WERI-Rb-1 (cell line): ENCODE results near the gene HSPH1.

Experiments used
- DNase-seq: peaks from one replicate; pipeline ENCODE4 v3.0.0-alpha.2; 2020
- H3K27ac ChIP-seq: fragments of 250-450 bp; sonication (Bioruptor Pico); 2 replicates; pipeline ENCODE4 v1.5.1; 2020; ENCODE audit warnings: mild to moderate bottlenecking, moderate library complexity
- H3K27me3 ChIP-seq: fragments of 250-450 bp; sonication (Bioruptor Pico); 2 replicates; pipeline ENCODE4 v1.5.1; 2021; ENCODE audit warnings: mild to moderate bottlenecking, low read depth, moderate library complexity; ENCODE audit not compliant: insufficient read depth, severe bottlenecking
- H3K36me3 ChIP-seq: fragments of 250-450 bp; sonication (Bioruptor Pico); 2 replicates; pipeline ENCODE4 v1.5.1; 2020; ENCODE audit warnings: mild to moderate bottlenecking, moderate library complexity
- H3K4me3 ChIP-seq: 2 replicates; pipeline ENCODE4 v1.5.1; 2011; ENCODE audit warnings: low read depth, mild to moderate bottlenecking, control low read depth, low read length
- H3K9me3 ChIP-seq: fragments of 250-450 bp; sonication (Bioruptor Pico); 2 replicates; pipeline ENCODE4 v1.5.1; 2021; ENCODE audit warnings: mild to moderate bottlenecking, moderate library complexity; ENCODE audit not compliant: severe bottlenecking
- CTCF ChIP-seq: IDR thresholded peaks from 2 replicates; pipeline ENCODE4 v1.5.1; 2011; ENCODE audit warnings: low read depth, mild to moderate bottlenecking, control low read depth, inconsistent platforms, low read length

Gene HSPH1

DNA sequence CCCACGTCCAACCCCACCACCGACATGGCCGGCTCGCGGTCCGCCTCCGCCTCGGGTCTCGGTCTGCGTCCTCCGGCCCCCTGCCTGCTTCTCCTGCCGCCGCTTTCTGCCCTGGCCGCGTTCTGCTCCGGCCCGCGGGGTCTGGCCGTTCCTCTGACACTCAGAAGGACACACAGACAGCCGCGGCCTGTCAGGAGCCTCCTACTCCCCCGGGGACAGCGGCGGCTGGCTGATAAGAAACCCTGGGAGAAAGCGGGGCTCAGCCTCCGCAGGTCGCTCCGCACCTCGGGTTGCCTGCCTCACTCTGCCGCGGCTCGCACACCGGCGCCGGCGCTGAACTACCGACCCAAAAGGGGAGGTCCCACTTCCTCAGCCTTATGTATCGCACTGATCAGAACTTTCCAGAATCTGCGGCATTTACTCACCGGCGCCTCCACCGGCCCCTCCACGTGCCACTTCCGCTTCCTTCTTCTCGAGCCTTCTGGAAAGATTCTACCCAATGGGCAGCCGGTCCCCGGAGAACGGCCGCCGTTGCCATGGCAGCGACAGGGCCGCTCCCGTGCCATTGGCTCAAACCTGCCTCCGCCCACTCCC lies at the start of gene HSPH1:
Gene HSPH1 (minus strand): TSS at position 348 of the 594 bp plus-strand sequence. CDS start 322 bp downstream, at position 26.
- peaks cover 2% of the 10 kb centered on the region; the same call in 1 of the 2 replicates for H3K36me3 ChIP-seq
- no peaks in the 10 kb centered on the region for H3K27me3 ChIP-seq
- TF ChIP-seq CTCF = no peak
- peak; percentile 92 for DNase-seq
- H3K9me3 ChIP-seq = no peaks in the 10 kb centered on the region
- peak within 1 kb of the TSS; percentile 60 for H3K4me3 ChIP-seq
- peak within 1 kb of the TSS; percentile 95 for H3K27ac ChIP-seq

DNA sequence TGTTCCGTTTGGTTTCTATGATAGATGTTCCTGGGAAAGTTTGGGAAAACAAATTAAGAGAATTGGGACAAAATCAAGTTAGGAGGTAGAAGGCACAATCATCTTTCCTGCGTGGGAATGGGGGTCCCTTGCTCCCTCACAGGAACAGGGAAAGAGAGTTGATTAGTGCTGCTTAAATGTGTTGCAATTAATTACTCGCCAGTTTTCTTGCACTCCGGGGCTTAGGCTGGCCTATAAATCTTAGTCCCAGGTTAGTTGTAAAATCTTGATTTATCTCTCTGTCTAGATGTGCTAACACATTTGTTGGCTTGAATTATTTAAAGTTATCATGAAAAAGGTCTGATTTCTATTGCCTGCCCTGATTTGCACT lies 48.1 kb upstream of the HSPH1 start:
- no peak for DNase-seq
- Histone ChIP-seq H3K27me3 (no peaks in the 10 kb centered on the region), H3K27ac (peak overlapping the region; percentile 92), H3K4me3 (peak overlapping the region; percentile 28; the same call in 1 of the 2 replicates), H3K36me3 (no peaks in the 10 kb centered on the region), H3K9me3 (no peaks in the 10 kb centered on the region)
- TF ChIP-seq CTCF = no peak

DNA sequence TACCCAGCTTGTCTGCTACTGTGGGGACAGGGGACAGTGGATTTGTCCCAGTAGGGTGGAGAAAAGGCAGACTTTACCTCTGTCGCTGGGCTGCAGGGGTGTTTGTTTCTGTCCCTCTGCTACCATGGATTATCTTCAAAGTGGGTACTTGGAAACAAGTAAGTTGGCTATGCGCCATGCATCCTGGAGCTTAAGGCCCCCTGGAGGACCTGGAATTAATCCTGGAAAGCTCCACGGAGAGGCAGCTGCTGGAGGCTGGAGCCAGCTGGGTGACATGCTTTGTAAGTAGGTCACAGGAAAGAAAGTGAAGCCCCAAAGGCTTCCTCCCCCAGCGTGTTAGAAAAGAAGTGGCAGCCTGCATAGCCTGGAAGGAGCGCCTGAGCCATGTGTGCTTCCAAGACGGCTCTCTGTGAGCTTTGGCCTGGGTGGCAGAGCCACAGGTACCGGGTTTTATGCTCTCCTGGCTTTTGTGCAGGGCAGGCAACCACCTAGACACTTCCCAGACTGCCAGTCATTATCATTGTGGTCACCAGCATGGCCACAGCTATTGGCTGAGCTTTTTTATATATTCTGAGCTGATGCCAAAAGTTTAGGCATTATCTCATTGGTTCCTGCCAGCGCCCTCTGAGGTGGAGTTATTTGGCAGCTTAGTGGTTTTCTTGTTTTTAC lies 47.6 kb upstream of the HSPH1 start:
- DNase-seq = peak; percentile 90
- Histone ChIP-seq H3K27ac (peak overlapping the region; percentile 92), H3K9me3 (no peaks in the 10 kb centered on the region), H3K36me3 (no peaks in the 10 kb centered on the region), H3K4me3 (peak overlapping the region; percentile 28), H3K27me3 (no peaks in the 10 kb centered on the region)
- TF ChIP-seq CTCF = no peak

GRCh38 chr13:31208559-31209122 lies 46.9 kb upstream of the HSPH1 start:
- no peak for DNase-seq
- H3K27ac ChIP-seq = peak overlapping the region; percentile 92
- no peaks in the 10 kb centered on the region for H3K9me3 ChIP-seq
- H3K27me3 ChIP-seq = no peaks in the 10 kb centered on the region
- H3K4me3 ChIP-seq = peak overlapping the region; percentile 21
- no peak for TF ChIP-seq CTCF
- no peaks in the 10 kb centered on the region for H3K36me3 ChIP-seq

- H3K27ac ChIP-seq = peak overlapping the region; percentile 92
- peak; percentile 12 for DNase-seq
- no peaks in the 10 kb centered on the region for H3K36me3 ChIP-seq
- H3K27me3 ChIP-seq = no peaks in the 10 kb centered on the region
- H3K9me3 ChIP-seq = no peaks in the 10 kb centered on the region
- TF ChIP-seq CTCF = no peak
- no peak overlapping the region for H3K4me3 ChIP-seq
Measured at GRCh38 chr13:31207661-31208552, 46.2 kb upstream of the HSPH1 start.
